Fibroblast of peridontal ligament (primary cell): ENCODE results near the gene HELZ.
"Not testable (repeated sequence)": the region's sequence is repeated elsewhere in the genome, so short reads cannot be mapped to it uniquely, and the experiment has no call there.

ENCODE experiments used
- DNase-seq: peaks from one replicate; pipeline ENCODE4 v3.0.0-alpha.2; 2010; ENCODE audit errors: extremely low read depth

The HELZ gene

DNA sequence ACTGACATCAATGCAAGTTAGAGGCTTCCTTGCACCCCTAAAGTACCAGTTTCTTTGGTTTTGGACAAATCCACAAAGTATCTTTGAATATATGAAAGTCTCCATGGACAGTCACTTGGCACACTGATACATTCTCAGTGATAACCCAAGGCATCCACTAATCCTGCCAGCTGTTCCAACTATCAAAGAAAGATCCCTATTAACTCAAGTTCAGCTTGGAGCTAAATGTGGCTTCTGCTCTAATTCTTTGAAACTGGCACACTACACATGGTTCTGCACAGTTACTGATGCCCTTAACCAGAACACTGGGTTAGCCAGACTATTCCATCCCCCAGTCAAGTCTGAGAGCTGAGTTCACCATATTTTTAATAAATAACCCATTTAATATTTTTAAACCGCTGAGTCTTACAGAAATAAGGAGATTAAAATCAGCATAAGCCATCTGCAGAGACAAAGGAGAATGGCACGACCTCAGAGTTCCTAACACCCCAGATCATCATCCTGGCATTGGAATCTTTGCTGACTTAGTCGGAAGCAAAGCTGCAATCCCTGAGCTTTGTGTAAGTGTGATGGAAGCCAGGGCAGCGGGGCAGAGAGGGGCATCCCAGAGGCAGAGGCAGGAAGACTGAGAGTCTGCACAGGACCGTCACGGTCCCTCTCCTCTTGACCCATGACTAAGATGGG lies 194.4 kb downstream of the HELZ start:
- no peak for DNase-seq

DNA sequence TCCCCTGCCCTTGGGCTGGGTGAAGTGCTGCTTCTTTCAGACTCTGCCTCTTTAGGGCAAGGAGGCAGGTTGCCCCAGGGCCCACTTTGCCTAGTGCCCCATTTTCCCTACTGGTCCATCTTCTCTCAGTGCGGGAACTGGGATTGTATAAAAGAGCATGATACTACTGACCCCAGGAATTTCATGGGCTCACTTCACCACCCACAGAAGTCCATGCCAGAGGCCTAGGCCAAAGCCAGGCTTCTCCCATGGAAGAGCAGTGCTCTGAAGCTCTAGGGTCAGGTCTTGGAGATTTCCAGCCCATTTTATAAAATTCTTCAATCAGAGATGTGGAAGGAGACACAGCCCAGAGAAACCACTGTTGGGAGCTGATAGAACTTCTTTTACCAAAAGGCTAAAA lies 194.9 kb downstream of the HELZ start:
- DNase-seq, result no peak

DNA sequence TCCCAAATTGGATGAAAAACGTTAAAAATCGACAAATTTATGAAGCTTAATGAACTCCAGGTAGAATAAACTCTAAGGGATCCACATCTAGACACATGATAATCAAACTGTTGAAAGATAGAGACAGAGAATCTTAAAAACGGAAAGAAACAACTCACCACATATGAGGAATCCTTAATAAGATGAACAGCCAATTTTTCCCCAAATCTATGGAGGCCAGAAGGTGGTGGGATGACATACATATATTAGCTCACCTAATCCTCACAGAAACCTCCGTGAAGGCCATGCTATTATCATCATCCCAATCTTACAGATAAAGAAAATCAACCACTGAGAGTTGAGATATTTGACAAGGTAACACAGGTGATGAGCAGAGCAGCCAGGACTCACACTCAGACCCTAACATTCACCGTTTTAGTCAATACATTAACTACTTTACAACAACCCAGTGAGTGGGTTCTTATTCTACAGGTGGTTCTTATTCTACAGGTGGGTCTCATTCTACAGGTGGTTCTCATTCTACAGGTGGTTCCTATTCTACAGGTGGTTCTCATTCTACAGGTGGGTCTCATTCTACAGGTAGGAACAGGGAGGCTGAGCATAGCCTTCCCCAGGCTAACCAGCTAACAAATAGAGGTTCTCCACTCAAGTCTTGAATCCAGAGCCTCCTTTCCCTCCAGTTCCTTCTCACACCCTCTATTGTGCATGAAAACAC lies 195.8 kb downstream of the HELZ start:
- no peak for DNase-seq

DNA sequence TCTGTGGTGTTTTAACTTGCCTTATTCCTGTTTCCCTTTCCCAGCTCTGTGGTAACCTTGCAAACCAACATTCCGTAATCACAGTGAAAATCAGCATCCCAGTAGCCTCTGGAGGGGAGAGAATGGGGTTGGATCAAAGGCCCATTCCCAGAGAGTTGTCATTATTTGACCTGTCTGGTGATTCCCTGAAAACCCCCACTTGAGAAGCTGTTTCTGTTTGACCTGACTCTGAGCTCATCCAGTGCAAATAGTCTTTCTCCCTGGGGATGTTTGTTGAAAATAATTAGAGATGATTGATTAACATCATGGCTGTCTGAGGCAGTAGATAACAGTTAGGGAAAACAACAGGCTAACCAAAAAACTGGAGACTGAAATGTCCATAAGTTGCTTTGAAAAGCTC lies 197.6 kb downstream of the HELZ start:
- DNase-seq, result no peak

DNA sequence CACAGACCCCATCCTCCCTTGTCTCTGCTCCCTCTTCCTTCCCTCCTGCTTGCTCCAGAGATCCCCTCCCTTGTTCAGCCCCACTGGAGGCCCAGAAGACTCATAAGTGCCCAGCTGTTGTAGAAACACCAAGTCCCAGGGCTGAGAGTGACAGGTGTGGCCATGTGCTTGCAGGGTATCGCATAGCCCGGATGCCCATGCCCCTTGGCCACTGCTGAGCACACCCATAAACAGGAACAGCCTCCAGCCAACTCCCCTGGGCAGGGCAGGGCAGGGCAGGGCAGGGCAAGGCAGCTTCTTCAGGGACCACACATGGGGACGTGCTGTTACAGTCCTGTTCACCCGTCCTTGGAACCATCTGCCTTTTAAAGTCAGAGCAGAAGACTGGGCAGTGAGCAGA lies 198.6 kb downstream of the HELZ start:
- no peak for DNase-seq

DNA sequence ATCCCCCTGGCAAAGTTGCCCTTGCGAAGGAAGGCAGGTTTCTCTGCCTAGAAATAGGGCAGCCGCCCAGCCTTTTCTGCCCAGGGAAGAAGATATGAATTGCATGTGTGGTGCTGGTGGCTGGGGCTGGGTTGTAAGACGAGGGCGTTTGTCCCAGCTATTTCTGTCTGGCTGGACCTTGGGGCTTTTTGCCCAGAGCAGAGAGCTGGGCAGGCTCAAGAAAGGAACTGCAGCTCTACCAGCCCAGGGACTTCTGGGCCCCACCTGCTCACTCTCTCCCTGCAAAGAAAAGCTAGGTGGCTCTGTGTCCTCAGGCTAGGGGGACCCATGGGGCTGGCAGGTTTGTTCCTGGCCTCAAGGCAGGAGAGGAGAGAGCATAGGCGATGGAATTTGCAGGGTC lies 200.1 kb downstream of the HELZ start:
- DNase-seq, result no peak

DNA sequence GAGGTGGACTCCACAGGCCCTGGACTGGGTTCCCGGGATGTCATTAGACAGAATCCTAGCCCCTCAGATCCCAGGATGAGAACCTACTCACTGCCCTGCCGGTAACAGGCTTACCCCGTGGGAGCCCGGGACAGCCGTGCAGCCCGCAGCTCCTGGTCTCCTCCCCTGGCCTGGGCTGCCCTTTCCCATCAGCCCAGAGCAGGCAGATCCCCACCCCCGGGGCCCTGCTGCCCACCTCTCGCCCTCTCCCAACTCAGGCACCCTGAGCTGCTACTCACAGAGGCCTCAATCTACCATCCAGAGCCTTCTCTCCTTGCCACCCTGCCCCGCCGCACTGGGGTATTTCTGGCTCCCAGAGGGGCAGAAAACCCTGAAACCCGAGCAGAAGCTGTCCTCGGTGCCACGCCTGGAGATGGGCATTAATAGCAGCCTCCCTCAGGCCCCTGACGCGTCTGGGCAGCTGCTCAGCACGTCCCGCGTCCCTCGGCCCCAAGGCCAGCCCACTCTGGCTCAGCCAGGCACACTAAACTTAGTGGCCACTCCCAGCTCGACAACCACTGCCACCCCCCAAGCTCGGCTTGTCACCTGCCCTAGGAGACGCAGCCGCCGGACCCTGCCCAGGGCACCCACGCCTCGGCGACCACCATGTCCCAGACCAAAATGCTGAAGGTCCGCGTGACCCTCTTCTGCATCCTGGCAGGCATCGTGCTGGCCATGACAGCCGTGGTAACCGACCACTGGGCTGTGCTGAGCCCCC lies 200.8 kb downstream of the HELZ start, which contains the start of gene CACNG1:
TSS of gene CACNG1 (plus strand) at position 539 of the 757 bp plus-strand sequence. CDS start at position 646, 107 bp downstream.
- no peak for DNase-seq

DNA sequence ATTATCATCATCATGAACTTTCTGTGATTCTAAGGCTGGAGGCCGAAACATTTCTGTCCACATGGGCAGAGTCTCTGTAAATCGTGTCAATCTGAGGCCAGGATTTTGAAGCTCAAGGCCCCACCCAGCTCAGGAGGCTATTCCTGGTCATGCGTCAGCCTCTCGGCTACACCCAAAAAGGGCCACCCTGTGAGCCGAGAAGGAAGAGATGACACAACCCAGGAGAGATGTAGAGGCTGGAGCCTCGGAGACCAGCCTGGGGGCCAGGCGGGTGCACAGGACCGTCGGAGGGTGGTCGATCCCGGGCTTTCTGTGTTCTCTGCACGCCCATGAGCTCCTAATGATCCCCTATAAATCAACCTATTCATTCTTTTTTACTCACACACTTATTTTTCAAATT lies 201.7 kb downstream of the HELZ start:
- DNase-seq, result no peak

DNA sequence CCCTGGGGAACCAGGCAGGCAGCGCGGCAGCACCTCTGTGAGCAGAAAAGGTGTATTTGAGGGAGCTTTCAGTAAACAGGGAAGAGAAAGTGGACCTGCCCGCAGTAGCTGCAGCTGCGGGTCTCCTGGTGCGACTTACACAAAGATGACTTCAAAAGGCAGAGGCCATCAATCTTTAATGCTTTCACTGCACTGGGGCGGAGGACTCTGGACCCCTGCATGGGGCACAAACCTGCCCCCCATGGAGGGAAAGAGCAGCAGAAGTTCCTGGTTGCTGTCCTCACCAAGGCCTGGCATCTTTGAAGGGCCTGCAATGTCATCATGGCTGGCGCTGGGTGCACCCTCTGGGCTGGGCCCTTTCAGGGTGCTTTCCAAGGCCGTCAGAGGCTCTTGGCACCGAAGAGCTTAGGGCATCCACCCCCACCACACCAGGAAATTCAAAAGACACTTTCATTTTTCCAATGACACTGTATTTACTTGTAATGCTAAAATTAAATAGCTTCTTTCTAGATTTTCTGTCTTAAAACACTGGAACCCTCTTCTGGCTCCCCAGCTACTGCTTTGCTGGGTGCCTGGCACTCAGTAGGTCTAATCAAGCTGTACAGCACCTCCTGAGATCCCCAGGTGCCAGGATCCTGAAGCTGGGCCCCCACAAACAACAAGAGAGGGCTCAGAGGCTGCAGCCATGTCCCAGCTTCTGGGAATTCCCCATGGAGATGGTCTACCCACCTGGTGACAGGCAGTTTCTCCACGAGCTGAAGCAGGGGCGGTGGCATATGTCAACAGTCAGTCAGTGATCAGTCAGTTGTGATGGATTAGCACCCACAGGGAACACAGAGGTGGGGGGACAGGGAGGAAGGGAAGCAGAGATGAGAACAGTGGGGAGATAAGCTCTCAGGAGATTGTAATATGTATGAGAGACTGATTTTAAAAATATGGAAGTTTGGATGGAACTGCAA lies 202.8 kb downstream of the HELZ start:
- no peak for DNase-seq

DNA sequence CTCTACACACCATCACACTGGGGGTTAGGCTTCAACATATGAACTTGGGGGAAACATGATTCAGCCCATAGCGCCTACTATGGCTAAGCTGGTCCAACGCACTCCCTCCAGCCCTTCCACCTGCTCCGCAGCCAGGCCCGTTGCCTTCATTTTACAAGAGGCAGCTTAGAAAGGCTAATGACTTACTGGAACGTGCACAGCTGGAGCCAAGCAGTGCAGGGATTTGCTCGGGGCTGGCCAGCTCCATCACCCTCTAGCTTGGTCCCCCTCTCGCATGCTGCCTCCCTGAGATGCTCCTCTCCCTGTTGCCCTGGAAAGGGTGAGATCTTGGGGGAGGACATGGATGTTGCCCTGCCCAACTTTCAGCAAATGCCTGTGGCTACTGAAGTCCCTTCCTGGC lies 203.5 kb downstream of the HELZ start:
- DNase-seq, result no peak

DNA sequence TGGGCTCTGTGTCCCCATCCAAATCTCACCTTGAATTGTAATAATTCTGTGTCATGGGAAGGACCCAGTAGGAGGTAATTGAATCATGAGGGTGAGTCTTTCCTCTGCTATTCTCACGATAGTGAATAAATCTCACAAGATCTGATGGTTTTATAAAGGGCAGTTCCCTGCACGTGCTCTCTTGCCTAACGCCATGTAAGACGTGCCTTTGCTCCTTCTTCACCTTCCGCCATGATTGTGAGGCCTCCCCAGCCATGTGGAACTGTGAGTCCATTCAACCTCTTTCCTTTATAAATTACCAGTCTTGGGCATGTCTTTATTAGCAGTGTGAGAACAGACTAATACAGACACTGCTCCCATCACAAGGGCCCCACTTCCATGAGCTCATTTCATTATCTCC lies 203.9 kb downstream of the HELZ start:
- not testable (repeated sequence) for DNase-seq

DNA sequence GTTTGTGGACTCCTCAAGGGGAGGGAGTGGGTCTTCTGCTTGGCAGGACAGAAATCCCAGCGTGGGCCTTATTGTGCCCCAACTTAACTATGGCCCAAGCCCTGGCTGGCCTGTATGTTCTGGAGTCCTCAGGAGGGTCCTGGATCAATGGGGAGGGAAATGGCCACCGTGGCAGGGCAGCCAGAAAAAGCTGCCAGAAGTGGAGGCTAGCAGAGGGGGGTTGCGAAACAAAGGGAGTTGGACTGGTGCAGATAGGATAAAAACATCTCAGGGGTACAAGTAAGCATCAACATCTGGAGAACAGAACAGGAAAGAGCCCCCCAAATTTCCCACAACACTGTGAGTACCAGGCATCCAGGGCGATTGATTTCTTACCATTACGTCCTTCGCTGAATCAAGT lies 204.3 kb downstream of the HELZ start:
- DNase-seq, result no peak

DNA sequence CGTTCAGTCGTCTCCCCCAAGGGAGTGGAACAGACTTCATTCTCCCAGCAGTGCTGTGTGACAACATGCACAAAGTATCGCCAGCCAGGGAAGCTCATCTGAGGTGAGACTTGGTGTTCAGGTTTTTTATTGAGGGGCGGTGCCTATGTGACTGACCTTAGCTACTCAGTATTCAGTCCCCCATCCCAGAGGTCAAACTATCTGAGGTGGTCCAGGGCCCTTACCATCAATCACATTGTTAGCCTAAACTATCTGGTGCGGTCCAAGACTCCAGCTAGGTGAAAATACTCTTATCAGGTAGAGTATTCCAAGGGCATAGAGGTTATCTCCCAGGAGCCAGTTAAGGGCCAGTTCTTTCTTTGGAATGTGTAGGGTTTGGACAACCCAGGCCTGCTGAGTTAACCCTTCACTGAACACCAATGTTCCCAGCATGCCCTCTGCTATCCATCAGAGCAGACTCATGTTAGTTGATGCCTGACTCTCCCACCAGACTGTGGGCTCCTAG lies 206.1 kb downstream of the HELZ start:
- DNase-seq, result no peak

DNA sequence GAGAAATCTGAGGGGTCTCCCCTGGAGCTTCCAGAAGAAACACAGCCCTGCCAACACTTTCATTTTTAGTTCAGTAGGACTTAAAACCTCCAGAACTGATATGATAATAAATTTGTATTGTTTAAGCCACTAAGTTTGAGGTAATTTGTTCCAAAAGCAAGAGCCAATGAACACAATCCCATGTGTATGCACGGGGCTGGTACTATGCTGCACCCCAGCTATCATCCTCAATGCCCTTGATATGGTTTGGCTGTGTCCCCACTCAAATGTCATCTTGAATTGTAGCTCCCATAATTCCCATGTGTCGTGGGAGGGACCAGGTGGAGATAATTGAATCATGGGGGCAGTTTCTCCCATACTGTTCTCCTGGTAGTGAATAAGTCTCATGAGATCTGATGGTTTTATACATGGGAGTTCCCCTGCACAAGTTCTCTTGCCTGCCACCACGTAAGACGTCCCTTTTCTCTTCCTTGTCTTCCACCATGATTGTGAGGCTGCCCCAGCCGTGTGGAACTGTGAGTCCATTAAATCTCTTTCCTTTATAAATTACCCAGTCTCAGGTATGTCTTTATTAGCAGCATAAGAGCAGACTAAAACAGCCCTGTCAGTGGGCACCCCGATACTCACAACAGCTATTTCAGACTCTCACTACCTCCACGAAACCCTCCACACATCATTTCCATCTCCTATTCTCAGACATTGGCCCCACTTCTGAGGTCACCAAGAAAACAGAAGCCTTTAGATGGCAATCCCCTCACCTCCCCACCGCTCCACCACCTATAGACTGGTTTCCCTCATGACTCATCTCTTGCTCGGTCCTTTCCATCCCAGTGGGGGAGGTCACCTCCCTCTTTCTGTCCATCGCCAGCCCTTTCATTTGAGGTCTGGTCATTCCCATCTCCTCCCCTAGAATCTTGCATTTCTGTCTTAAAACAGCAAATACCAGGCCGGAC lies 209.6 kb downstream of the HELZ start:
- no peak for DNase-seq

DNA sequence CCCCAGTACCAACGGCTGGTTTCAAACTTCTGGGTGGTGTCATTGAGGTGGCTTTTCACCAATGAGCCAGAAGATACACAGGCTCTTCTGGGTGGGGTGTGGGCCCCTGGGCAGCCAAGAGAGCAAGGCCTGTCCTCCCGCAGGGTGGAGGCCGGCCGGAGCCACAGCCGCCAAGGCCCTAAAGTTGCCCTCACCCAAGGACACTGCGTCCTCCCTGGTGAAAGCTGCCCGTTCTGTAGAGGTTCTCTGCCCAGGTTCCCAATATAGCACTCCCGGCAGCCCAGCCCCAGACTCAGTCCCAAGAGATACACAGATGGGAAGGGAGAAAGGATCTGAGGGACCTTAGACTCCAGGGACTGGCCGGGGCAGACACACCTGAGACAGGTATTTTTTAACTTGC lies 211.4 kb downstream of the HELZ start:
- DNase-seq, result no peak

DNA sequence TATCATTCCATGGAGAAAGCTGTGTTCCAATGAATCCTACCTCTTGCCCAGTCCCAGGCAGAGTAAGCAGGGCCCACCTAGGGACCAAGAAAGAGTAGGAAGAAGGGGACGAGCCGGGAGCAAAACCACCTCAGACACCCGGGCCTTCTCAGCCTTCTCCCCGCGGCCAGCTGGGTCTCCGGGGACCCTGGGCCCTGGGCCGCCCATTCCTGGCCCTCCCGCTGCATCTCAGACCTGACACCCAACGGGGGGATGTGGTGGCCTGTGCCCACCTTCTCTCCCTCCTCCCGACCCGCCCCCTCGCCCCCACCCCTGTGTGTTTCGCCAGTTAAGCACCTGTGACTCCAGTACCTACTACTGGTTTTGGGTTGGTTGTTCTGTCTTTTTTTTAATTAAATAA lies 212.0 kb downstream of the HELZ start:
- DNase-seq, result no peak

DNA sequence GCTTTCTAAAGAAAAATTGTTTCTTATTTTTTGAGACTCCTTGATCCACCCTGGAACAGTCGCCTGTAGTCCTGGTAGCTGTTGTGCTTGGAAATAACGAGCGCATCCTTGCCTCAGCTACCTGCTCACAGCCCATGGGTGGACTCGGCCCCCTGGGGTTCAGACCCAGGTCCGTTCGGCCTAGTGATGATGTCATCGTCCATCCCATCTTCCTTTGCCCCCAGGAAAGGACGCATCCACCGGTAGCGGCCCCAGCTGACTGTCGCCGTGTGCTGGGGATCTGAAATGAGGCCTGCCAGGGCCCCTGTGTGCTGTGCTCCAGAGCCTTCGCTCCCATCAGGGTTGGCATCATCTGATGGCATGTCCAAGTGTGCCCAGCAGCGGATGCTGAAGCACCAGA lies 212.6 kb downstream of the HELZ start:
- no peak for DNase-seq

DNA sequence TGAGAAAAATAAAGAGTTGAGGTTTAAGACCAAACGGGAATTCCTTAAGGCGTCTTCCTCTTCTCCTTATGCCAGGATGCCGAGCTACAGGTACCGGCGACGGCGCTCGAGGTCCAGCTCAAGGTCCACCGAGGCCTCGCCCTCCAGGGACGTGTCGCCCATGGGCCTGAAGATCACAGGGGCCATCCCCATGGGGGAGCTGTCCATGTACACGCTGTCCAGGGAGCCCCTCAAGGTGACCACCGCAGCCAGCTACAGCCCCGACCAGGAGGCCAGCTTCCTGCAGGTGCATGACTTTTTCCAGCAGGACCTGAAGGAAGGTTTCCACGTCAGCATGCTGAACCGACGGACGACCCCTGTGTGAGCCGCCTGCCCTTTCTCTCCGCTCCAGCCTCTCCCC lies 214.4 kb downstream of the HELZ start:
- DNase-seq, result no peak

DNA sequence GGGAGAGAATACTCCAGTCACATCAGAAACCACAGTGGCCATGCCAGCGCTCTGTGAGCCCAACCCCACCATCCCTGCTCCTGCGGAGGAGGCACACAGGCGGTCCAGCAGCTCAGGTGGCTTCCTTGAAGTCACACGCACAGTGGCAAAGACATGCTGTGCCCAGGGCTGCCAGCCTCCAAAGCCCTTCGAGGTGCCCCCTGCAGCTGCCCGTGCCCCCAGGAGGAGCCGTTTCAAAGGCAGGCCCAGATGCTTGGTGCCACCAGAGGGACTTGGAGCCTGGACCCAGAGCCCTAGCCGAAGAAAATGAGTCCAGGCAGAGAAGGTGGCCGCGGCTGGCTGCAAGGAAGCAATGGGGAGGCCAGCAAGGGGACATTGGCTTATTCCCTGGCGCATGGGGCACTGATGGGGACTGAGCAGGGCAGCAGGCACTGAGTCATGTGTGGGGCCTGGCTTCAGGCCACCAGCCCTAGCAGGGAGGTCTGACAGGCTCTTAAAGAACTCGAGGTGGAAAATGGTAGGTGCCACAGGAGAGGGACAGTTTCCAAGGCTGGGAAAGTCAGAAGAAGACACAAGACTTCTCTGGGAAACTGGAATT lies 217.9 kb downstream of the HELZ start:
- no peak for DNase-seq

DNA sequence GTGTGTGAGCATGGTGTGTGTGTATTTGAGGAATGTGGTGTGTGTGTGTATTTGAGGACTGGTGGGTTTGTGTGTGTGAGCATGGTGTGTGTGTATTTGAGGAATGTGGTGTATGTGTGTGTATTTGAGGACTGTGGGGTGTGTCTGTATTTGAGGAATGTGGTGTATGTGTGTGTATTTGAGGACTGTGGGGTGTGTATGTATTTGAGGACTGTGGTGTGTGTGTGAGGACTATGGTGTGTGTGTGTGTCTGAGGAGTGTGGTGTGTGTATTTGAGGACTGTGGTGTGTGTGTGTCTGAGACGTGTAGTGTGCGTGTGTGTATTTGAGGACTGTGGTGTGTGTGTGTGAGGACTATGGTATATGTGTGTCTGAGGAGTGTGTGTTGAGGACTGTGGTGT lies 218.7 kb downstream of the HELZ start:
- DNase-seq, result no peak
